ENCODE measurements around the gene MAP2K2. TPM values are rescaled to one million over a fixed set of nuclear protein-coding genes. Genes with fewer than 3 reads are reported as not detected.

The MAP2K2 gene
- total and polyA plus RNA-seq, 9 of the 15 experiments (the other 6 are each of a cell fraction or from before 2014, with no cell fraction given) = 1.0 to 151 (median 58.3) TPM

DNA sequence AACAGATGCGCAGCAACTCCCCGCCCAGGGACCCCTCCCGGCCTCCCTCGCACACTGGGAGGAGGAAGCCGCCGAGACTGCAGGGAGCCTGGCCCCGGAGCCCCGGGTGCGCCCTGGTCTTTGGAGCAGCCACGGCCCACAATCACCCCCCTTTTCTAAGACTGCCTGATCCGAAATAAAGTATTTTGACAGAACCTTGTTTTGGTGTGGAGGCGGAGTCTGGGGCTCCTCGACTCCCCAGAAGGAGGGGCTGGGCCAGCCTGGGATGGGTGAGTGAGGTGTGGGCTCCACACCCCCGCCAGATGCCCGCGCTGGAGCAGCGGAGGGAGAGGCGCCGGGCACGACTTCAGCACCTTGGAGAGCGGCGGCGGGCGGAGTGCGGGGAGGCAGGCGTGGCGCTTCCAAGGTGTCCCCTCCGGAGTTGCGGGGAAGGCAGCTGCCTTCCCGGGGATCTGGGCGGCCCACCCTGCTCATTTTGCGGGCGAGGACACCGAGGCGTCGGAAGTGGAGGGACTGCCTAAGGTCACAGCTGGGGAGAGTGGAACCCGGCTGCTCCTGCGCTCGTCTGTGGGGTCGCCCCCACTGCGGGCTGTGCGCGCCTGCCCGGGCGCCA, 49.0 kb upstream of the MAP2K2 start (continued):
- TF ChIP-seq THAP12 (CRISPR knock-in tag; IDR thresholded peaks at IDR 0.05) (0 out of 2 replicates have a peak, but pooled peaks have one; percentile 11), ZNF224 (CRISPR knock-in tag; IDR thresholded peaks at IDR 0.05) (peak; percentile 84; the same call in 1 of the 2 replicates), PRMT5 (CRISPR knock-in tag; IDR thresholded peaks at IDR 0.05) (peak; percentile 94), NRF1 (conservative IDR thresholded peaks at IDR 0.05 in 1 of 2, IDR thresholded peaks at IDR 0.05 in 1 of 2) (peak in 1 of 2 experiments; percentile 10; a peak in 1 of 4 replicates), ZNF263 (CRISPR knock-in tag; IDR thresholded peaks at IDR 0.05; ENCODE audit: borderline replicate concordance) (peak; percentile 72), CREB1 (IDR thresholded peaks at IDR 0.05) (no peak), CREB1 (CRISPR knock-in tag; IDR thresholded peaks at IDR 0.05) (0 out of 2 replicates have a peak, but pooled peaks have one; percentile 36), RAD21 (CRISPR knock-in tag; conservative IDR thresholded peaks at IDR 0.05 in 1 of 2, IDR thresholded peaks at IDR 0.05 in 1 of 2) (no peak), ZNF140 (CRISPR knock-in tag; IDR thresholded peaks at IDR 0.05) (no peak), HDAC2 (IDR thresholded peaks at IDR 0.05) (peak; percentile 54; the same call in 1 of the 2 replicates), LCOR (CRISPR knock-in tag; IDR thresholded peaks at IDR 0.05) (peak; percentile 63; the same call in 1 of the 2 replicates), NR3C1 (CRISPR knock-in tag; IDR thresholded peaks at IDR 0.05) (peak; percentile 70; the same call in 1 of the 2 replicates), HNRNPL (IDR thresholded peaks at IDR 0.05; ENCODE audit: low read depth, low read length) (peak; percentile 89), UBTF (IDR thresholded peaks at IDR 0.05; ENCODE audit: borderline replicate concordance in 1 of 2, low read depth in 2 of 2, low read length in 2 of 2) (peak in 1 of 2 experiments; percentile 57; a peak in 1 of 4 replicates), MIER1 (IDR thresholded peaks at IDR 0.05; ENCODE audit: low read depth) (peak; percentile 96), HMG20B (CRISPR knock-in tag; IDR thresholded peaks at IDR 0.05) (no peak), HNRNPH1 (optimal IDR thresholded peaks at IDR 0.05; ENCODE audit: low read depth, low read length) (no peak), FIP1L1 (IDR thresholded peaks at IDR 0.05; ENCODE audit: low read depth, low read length, poor library complexity, severe bottlenecking) (peak; percentile 54), KLF6 (CRISPR knock-in tag; IDR thresholded peaks at IDR 0.05; ENCODE audit: borderline replicate concordance) (no peak), KAT7 (CRISPR knock-in tag; IDR thresholded peaks at IDR 0.05; ENCODE audit: borderline replicate concordance) (no peak)
- TF ChIP-seq, protein P1, sequence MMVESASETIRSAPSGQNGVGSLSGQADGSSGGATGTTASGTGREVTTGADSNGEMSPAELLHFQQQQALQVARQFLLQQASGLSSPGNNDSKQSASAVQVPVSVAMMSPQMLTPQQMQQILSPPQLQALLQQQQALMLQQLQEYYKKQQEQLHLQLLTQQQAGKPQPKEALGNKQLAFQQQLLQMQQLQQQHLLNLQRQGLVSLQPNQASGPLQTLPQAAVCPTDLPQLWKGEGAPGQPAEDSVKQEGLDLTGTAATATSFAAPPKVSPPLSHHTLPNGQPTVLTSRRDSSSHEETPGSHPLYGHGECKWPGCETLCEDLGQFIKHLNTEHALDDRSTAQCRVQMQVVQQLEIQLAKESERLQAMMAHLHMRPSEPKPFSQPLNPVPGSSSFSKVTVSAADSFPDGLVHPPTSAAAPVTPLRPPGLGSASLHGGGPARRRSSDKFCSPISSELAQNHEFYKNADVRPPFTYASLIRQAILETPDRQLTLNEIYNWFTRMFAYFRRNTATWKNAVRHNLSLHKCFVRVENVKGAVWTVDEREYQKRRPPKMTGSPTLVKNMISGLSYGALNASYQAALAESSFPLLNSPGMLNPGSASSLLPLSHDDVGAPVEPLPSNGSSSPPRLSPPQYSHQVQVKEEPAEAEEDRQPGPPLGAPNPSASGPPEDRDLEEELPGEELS (CRISPR knock-in tag; IDR thresholded peaks at IDR 0.05; ENCODE audit: borderline replicate concordance) = 0 out of 2 replicates have a peak, but pooled peaks have one; percentile 68
